ENCODE results near the gene NOP14. TPM values are rescaled to one million over a fixed set of nuclear protein-coding genes. Genes with fewer than 3 reads are reported as not detected.

NOP14 gene
- total RNA-seq, 2 experiments from 2014 or later: 21.8 TPM

GRCh38 chr4:2996415-2996814 is 33.2 kb upstream of the NOP14 start:
- Mint-ChIP-seq H3K4me1 (ENCODE audit: low read depth) (no peaks in the 10 kb centered on the region), H3K9me3 (no peaks in the 10 kb centered on the region), H3K36me3 (ENCODE audit: low read depth) (no peaks in the 10 kb centered on the region), H3K27me3 (no peaks in the 10 kb centered on the region), H3K4me3 (no peak overlapping the region), H3K27ac (no peak overlapping the region)
- H3K27ac ChIP-seq (ENCODE audit: low read depth in 1 of 2, low read length in 2 of 2): no peak overlapping the region
- DNase-seq: no peak
- no peaks in the 10 kb centered on the region for H3K27me3 ChIP-seq (ENCODE audit: control insufficient read depth in 1 of 2, insufficient read depth in 2 of 2, low read length in 2 of 2)
- no peaks in the 10 kb centered on the region for H3K9me3 ChIP-seq (ENCODE audit: control insufficient read depth in 1 of 2, insufficient read depth in 1 of 2, low read length in 2 of 2)
- H3K4me3 ChIP-seq (ENCODE audit: low read length): no peak overlapping the region
- intact Hi-C loops (cut with DNase I, micrococcal nuclease): no loop called here
- no peaks in the 10 kb centered on the region for H3K36me3 ChIP-seq (ENCODE audit: insufficient read depth, low read length)
- ChIA-PET POLR2A (interaction anchor here (0.6 kb wide), 1 partner anchor 18 kb away, joined by 3 read pairs; no protein-coding TSS in a partner anchor), CTCF (no interaction called here)
- TF ChIP-seq CTCF (IDR thresholded peaks at IDR 0.05): no peak
- no peaks in the 10 kb centered on the region for H3K4me1 ChIP-seq (ENCODE audit: insufficient read depth, low read length)
- ATAC-seq (ENCODE audit: poor library complexity): no peak

- Mint-ChIP-seq H3K27me3 (no peaks in the 10 kb centered on the region), H3K4me3 (no peak overlapping the region), H3K36me3 (ENCODE audit: low read depth) (no peaks in the 10 kb centered on the region), H3K27ac (no peak overlapping the region), H3K9me3 (no peaks in the 10 kb centered on the region), H3K4me1 (ENCODE audit: low read depth) (no peaks in the 10 kb centered on the region)
- no peak for ATAC-seq (ENCODE audit: poor library complexity)
- Histone ChIP-seq H3K27ac (ENCODE audit: low read depth in 1 of 2, low read length in 2 of 2) (no peak overlapping the region), H3K4me3 (ENCODE audit: low read length) (no peak overlapping the region), H3K9me3 (ENCODE audit: control insufficient read depth in 1 of 2, insufficient read depth in 1 of 2, low read length in 2 of 2) (no peaks in the 10 kb centered on the region), H3K4me1 (ENCODE audit: insufficient read depth, low read length) (no peaks in the 10 kb centered on the region), H3K27me3 (ENCODE audit: control insufficient read depth in 1 of 2, insufficient read depth in 2 of 2, low read length in 2 of 2) (no peaks in the 10 kb centered on the region), H3K36me3 (ENCODE audit: insufficient read depth, low read length) (no peaks in the 10 kb centered on the region)
- ChIA-PET CTCF (no interaction called here), POLR2A (interaction anchor here (0.6 kb wide), 1 partner anchor 17 kb away, joined by 3 read pairs; no protein-coding TSS in a partner anchor)
- intact Hi-C loops (cut with DNase I, micrococcal nuclease): no loop called here
- no peak for TF ChIP-seq CTCF (IDR thresholded peaks at IDR 0.05)
- DNase-seq: no peak
These were observed 32.5 kb upstream of the NOP14 start for GRCh38 chr4:2995546-2996265.

- Histone ChIP-seq H3K4me1 (ENCODE audit: insufficient read depth, low read length) (no peaks in the 10 kb centered on the region), H3K27me3 (ENCODE audit: control insufficient read depth in 1 of 2, insufficient read depth in 2 of 2, low read length in 2 of 2) (no peaks in the 10 kb centered on the region), H3K9me3 (ENCODE audit: control insufficient read depth in 1 of 2, insufficient read depth in 1 of 2, low read length in 2 of 2) (no peaks in the 10 kb centered on the region), H3K27ac (ENCODE audit: low read depth in 1 of 2, low read length in 2 of 2) (no peak overlapping the region), H3K4me3 (ENCODE audit: low read length) (no peak overlapping the region), H3K36me3 (ENCODE audit: insufficient read depth, low read length) (no peaks in the 10 kb centered on the region)
- ChIA-PET CTCF (no interaction called here), POLR2A (no interaction called here)
- DNase-seq: no peak
- no peak for TF ChIP-seq CTCF (IDR thresholded peaks at IDR 0.05)
- Mint-ChIP-seq H3K36me3 (ENCODE audit: low read depth) (no peaks in the 10 kb centered on the region), H3K27ac (no peak overlapping the region), H3K4me3 (no peak overlapping the region), H3K27me3 (no peaks in the 10 kb centered on the region), H3K9me3 (no peaks in the 10 kb centered on the region), H3K4me1 (ENCODE audit: low read depth) (no peaks in the 10 kb centered on the region)
- ATAC-seq (ENCODE audit: poor library complexity): no peak
- intact Hi-C loops (cut with DNase I, micrococcal nuclease): no loop called here
These were observed 31.7 kb upstream of the NOP14 start for GRCh38 chr4:2994917-2995316.

Data from CD4-positive, alpha-beta T cell (primary cell).